ENCODE measurements around the gene PIEZO1.

DNA sequence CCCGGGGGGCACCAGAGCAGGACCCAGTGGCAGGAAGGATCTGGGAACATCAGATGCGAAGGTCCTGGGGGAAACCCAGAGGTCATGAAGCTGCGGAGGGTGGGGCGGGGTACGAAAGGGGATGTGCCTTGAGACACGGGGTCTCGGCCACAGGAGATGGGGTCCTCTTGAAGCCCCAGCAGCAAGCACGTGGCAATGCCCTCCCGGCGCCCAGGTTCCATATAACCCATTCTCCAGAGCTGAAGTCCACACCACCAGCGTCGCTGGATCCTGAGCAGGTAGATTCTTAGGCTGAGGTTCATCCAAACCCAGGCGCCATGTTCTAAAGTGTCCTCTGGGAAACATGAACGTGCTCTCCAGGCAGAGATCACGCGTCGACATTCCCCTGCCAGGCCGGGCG lies 20.9 kb downstream of the PIEZO1 start:
- TF ChIP-seq, protein P1, sequence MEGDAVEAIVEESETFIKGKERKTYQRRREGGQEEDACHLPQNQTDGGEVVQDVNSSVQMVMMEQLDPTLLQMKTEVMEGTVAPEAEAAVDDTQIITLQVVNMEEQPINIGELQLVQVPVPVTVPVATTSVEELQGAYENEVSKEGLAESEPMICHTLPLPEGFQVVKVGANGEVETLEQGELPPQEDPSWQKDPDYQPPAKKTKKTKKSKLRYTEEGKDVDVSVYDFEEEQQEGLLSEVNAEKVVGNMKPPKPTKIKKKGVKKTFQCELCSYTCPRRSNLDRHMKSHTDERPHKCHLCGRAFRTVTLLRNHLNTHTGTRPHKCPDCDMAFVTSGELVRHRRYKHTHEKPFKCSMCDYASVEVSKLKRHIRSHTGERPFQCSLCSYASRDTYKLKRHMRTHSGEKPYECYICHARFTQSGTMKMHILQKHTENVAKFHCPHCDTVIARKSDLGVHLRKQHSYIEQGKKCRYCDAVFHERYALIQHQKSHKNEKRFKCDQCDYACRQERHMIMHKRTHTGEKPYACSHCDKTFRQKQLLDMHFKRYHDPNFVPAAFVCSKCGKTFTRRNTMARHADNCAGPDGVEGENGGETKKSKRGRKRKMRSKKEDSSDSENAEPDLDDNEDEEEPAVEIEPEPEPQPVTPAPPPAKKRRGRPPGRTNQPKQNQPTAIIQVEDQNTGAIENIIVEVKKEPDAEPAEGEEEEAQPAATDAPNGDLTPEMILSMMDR (IDR thresholded peaks at IDR 0.05): no peak
- TF ChIP-seq EZH2 (IDR thresholded peaks at IDR 0.05): no peak
- TF ChIP-seq EZH2phosphoT487 (IDR thresholded peaks at IDR 0.05): no peak
